ENCODE results near the gene AIP.
"Not testable (repeated sequence)": the region's sequence is repeated elsewhere in the genome, so short reads cannot be mapped to it uniquely, and the experiment has no call there.

AIP gene

GRCh38 chr11:67507864-67508485 lies 25.1 kb downstream of the AIP start, which contains the start of gene CDK2AP2:
CDK2AP2 (minus strand) TSS chr11:67508162; CDS start chr11:67508082, 80 bp downstream.
- peak; percentile 98 to 99 for DNase-seq

- peak; percentile 89 to 99 for DNase-seq
Observed at GRCh38 chr11:67508486-67509121, 25.8 kb downstream of the AIP start.

GRCh38 chr11:67510023-67510345 lies 27.2 kb downstream of the AIP start:
- no peak for DNase-seq

- DNase-seq = not testable (repeated sequence)
Observed at GRCh38 chr11:67511558-67511957, 28.7 kb downstream of the AIP start.

- DNase-seq = no peak
Observed at GRCh38 chr11:67514116-67514515, 31.3 kb downstream of the AIP start.

- no peak for DNase-seq
Observed at GRCh38 chr11:67516806-67517205, 34.0 kb downstream of the AIP start.

GRCh38 chr11:67517784-67518552 lies 35.1 kb downstream of the AIP start:
- no peak for DNase-seq

- no peak for DNase-seq
Observed at GRCh38 chr11:67519726-67520125, 36.9 kb downstream of the AIP start.

GRCh38 chr11:67520856-67521824 lies 38.3 kb downstream of the AIP start:
- DNase-seq = no peak

GRCh38 chr11:67521924-67522323 lies 39.1 kb downstream of the AIP start:
- no peak for DNase-seq

- no peak for DNase-seq
Observed at GRCh38 chr11:67522338-67522737, 39.5 kb downstream of the AIP start.

GRCh38 chr11:67522844-67523555 lies 40.2 kb downstream of the AIP start, which contains the start of gene CABP2:
CABP2 (minus strand) TSS chr11:67523446; CDS start chr11:67523326, 120 bp downstream.
- no peak for DNase-seq

GRCh38 chr11:67523556-67524479 lies 41.0 kb downstream of the AIP start:
- no peak for DNase-seq

- no peak for DNase-seq
Observed at GRCh38 chr11:67524480-67524808, 41.6 kb downstream of the AIP start.

- no peak for DNase-seq
Observed at GRCh38 chr11:67525275-67525976, 42.6 kb downstream of the AIP start.

- DNase-seq = no peak
Observed at GRCh38 chr11:67528376-67528775, 45.5 kb downstream of the AIP start.

- no peak for DNase-seq
Observed at GRCh38 chr11:67530282-67530592, 47.4 kb downstream of the AIP start.

- DNase-seq = no peak
Observed at GRCh38 chr11:67532889-67533288, 50.1 kb downstream of the AIP start.

GRCh38 chr11:67534070-67534679 lies 51.3 kb downstream of the AIP start:
- DNase-seq = no peak

GRCh38 chr11:67535561-67535960 lies 52.7 kb downstream of the AIP start:
- no peak for DNase-seq

Data from inflammatory macrophage treated with lipopolysaccharide for 1 hour (primary cell).